HG02885 (cell line): ENCODE measurements around the gene ACTR2.
A peak's percentile ranks its signal among the peaks of the same experiment; 100 is the strongest.
"Not testable (repeated sequence)": the region's sequence is repeated elsewhere in the genome, so short reads cannot be mapped to it uniquely, and the experiment has no call there.

Experiments used
- ATAC-seq: cut with Tn5 transposase; IDR thresholded peaks from one replicate; pipeline ENCODE4 v1.9.1; 2021; ENCODE audit warnings: mild to moderate bottlenecking; ENCODE audit not compliant: unreplicated experiment, poor library complexity

ACTR2 gene

GRCh38 chr2:65305934-65306333 lies 78.3 kb downstream of the ACTR2 start:
- ATAC-seq = no peak

GRCh38 chr2:65309699-65310098 lies 82.1 kb downstream of the ACTR2 start:
- ATAC-seq = no peak

- ATAC-seq = no peak
Observed at GRCh38 chr2:65311049-65311448, 83.4 kb downstream of the ACTR2 start.

GRCh38 chr2:65311596-65311995 lies 84.0 kb downstream of the ACTR2 start:
- no peak for ATAC-seq

DNA sequence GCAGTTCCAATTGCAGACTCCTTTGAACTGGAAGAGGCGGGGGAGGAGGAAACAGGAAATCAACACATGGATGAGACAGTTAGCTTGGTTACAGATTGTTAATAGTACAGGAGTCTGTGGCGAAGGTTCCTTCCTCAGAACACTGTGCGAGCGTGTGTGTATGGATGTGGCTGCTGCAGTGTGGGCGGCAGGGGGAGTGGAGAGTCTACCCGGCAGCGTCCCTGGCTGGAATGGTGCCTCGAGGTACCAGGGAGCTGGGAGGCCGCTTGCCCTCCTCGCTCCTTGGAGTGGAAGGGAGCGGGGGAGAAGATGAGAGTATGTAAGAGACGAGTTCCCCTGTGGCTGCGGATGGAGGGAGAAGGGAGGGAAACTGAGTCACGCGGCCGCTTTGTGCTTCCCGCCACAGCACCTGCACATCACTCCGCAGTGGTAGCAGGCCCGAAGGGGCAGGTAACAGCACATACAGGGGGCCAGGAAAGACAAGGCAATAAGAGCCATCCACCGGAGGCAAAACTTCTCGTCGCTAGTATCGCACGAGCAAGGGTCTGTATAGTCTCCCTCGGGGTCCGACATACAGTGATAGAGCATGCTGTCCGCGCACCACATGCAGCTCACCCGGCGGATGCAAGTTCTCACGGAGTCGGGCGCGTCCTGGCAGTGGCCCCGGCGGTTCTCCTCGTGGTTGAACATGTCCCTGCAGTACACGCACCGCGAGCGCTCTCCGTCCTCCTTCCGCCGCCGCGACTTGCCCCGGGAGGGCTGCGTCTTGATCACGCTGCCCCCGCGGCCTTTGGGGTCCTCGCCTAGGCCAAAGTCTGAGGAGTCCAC lies 85.7 kb downstream of the ACTR2 start:
- ATAC-seq = no peak

GRCh38 chr2:65313954-65314256 lies 86.3 kb downstream of the ACTR2 start:
- ATAC-seq = no peak

DNA sequence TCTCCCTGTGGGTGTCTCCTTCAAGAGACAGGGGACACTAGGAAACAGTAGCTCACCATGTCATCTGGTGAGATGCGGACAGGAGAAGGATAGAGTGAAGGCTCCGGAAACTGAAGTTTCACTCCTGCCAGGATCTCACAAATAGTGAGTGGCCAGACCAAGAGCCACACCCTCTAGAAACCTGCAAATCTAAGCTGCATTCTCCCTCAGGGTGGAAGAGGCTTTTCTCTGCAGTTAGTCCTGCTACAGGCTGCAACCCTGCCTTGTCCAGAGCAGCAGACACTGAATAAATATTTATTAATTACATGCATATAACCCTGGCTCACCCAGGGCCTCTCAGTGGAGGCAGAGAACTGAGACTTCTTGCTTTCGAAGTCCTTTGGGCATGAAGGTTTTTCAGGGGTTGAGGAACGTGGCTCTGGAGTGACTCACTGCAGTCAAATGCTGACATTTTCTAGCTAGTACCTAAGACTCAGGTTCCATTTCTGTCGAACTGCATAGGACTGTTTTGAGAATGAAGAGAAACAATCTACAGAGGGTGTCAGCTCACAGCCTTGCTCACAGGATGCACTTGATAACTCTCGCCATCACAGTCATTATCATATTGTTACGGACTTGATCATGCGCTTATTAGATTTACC lies 87.3 kb downstream of the ACTR2 start:
- no peak for ATAC-seq

- ATAC-seq = no peak
Observed at GRCh38 chr2:65316072-65316471, 88.4 kb downstream of the ACTR2 start.

GRCh38 chr2:65317351-65317750 lies 89.7 kb downstream of the ACTR2 start:
- not testable (repeated sequence) for ATAC-seq

- ATAC-seq = no peak
Observed at GRCh38 chr2:65317841-65318240, 90.2 kb downstream of the ACTR2 start.

DNA sequence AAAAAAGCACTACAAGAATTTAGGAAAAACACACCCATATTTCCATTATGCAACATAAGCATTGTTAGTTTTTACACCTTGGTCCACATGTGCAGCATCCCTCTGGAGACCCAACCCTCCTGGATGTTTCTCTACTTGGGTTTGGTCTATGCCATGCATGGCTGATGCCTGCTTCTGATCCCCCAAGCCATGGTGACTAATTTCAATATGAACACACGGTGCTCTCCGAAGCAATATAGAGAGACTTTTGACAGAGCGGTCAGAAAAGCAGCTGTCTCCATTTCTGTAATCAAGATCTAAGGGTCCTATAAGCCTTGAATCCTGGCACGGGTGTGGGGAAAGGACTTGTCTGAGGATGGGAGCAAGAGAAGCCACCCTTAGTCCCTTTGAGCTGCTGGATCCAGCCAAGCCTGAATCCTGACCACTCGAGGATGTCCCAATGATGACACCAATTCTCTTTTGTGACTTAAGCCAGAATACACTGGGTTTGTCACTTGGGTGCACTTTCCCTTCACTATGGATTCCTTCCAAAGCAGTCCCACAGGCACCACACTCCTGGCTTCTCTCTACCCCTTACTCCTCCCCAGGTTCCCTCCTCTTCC lies 91.5 kb downstream of the ACTR2 start:
- ATAC-seq = no peak

GRCh38 chr2:65319674-65320041 lies 92.0 kb downstream of the ACTR2 start:
- ATAC-seq = no peak

GRCh38 chr2:65320042-65320725 lies 92.6 kb downstream of the ACTR2 start:
- ATAC-seq = peak; percentile 53
